AG04449 (cell line): ENCODE data around the gene COG5.
"Not testable (repeated sequence)": the region's sequence is repeated elsewhere in the genome, so short reads cannot be mapped to it uniquely, and the experiment has no call there.

Source experiments
- CTCF ChIA-PET: fragments of 350-600 bp; formaldehyde crosslinking; extraction: SDS; loops from one replicate; lab custom pipeline; 2021; ENCODE audit warnings: antibody characterized with exemption; lab: Yijun Ruan, JAX
- POLR2A ChIA-PET: fragments of 400-600, 350-600 bp; formaldehyde crosslinking; extraction: SDS; loops from one replicate; lab custom pipeline; 2020; ENCODE audit warnings: antibody characterized with exemption, inconsistent platforms; lab: Yijun Ruan, JAX
- DNase-seq: peaks from one replicate; pipeline ENCODE4 v3.0.0-alpha.2; 2010; ENCODE audit warnings: low read depth, low spot score
- H3K4me3 ChIP-seq: 2 replicates; pipeline ENCODE4 v1.5.1; 2011; ENCODE audit warnings: low read depth, mild to moderate bottlenecking, control low read depth, low read length
- CTCF ChIP-seq: IDR thresholded peaks from one replicate; pipeline ENCODE4 v1.5.1; 2011; ENCODE audit warnings: mild to moderate bottlenecking, moderate library complexity, low read length, control low read depth, inconsistent platforms; ENCODE audit not compliant: insufficient read depth; ENCODE audit errors: missing control alignments

The COG5 gene

GRCh38 chr7:107253599-107253998 lies 310.1 kb downstream of the COG5 start:
- TF ChIP-seq CTCF: no peak
- no peak overlapping the region for H3K4me3 ChIP-seq
- POLR2A ChIA-PET: no interaction called here
- CTCF ChIA-PET: interaction anchor here (0.7 kb wide), 1 partner anchor 112 kb away, joined by 3 read pairs; no protein-coding TSS in a partner anchor
- no peak for DNase-seq

GRCh38 chr7:107251963-107252362 lies 311.8 kb downstream of the COG5 start:
- no peak for TF ChIP-seq CTCF
- ChIA-PET CTCF (no interaction called here), POLR2A (no interaction called here)
- no peak overlapping the region for H3K4me3 ChIP-seq
- no peak for DNase-seq

GRCh38 chr7:107248551-107249316 lies 315.0 kb downstream of the COG5 start:
- DNase-seq: no peak
- ChIA-PET CTCF (interaction anchor here (0.5 kb wide), 1 partner anchor 27 kb away, joined by 4 read pairs; no protein-coding TSS in a partner anchor), POLR2A (no interaction called here)
- TF ChIP-seq CTCF: no peak
- no peak overlapping the region for H3K4me3 ChIP-seq

- CTCF ChIA-PET, H3K4me3 ChIP-seq, DNase-seq, POLR2A ChIA-PET: not testable (repeated sequence)
These were observed 316.9 kb downstream of the COG5 start for GRCh38 chr7:107246836-107247235.

- no peak overlapping the region for H3K4me3 ChIP-seq
- CTCF ChIA-PET: interaction anchor here (1.3 kb wide), 1 partner anchor 15 kb away, joined by 3 read pairs; no protein-coding TSS in a partner anchor
- no peak for TF ChIP-seq CTCF
- POLR2A ChIA-PET: no interaction called here
- no peak for DNase-seq
These were observed 319.1 kb downstream of the COG5 start for GRCh38 chr7:107244613-107245012.

GRCh38 chr7:107242267-107242666 lies 321.5 kb downstream of the COG5 start:
- POLR2A ChIA-PET: no interaction called here
- CTCF ChIA-PET: interaction anchor here (0.9 kb wide), 1 partner anchor 17 kb away, joined by 3 read pairs; no protein-coding TSS in a partner anchor
- no peak for TF ChIP-seq CTCF
- no peak for DNase-seq
- H3K4me3 ChIP-seq: no peak overlapping the region
